ENCODE data around the gene STK25.
A peak's percentile ranks its signal among the peaks of the same experiment; 100 is the strongest.
"Not testable (repeated sequence)": the region's sequence is repeated elsewhere in the genome, so short reads cannot be mapped to it uniquely, and the experiment has no call there.

Gene STK25

DNA sequence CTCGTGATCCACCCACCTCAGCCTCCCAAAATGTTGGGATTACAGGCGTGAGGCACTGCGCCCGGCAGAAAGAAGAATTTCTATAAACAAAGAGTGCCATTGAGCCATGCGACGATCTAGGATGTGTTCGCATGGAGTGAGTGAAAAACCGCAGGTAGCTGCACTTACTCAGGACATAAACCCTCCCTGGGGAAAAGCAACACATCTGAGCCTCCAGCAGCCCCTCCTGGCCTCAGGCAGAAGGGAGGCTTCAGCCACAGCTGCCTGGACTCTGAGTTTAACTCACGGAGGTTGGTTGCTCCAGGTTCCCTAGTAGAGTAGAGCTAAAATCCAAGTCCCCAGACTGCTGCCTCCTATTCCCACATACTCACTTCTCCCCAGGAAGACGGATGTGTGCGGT lies 11.3 kb upstream of the STK25 start:
- Histone ChIP-seq H3K36me3 (ENCODE audit: control insufficient read depth, insufficient read depth, low read length, severe bottlenecking) (no peaks in the 10 kb centered on the region), H3K9me3 (ENCODE audit: control insufficient read depth, low read length) (no peaks in the 10 kb centered on the region)
- DNase-seq (ENCODE audit: low read depth), result no peak

DNA sequence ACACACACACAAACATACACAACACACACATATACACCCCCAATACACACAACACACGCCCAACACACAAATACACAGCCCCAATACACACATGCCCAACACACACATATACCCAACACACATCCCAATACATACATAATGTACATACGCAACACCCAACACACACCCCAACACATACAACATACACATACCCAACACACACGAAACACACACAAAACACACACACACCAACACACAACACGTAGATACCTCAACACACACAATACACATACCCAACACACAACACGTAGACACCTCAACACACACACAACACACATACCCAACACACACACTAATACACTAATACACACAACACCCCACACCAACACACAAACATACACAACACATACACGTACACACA lies 8.9 kb upstream of the STK25 start:
- peaks cover 4% of the 10 kb centered on the region for H3K4me1 ChIP-seq (ENCODE audit: control insufficient read depth, insufficient read depth, low read length)
- peaks cover 17% of the 10 kb centered on the region for H3K27me3 ChIP-seq (replicated peaks; ENCODE audit: control insufficient read depth, insufficient read depth, low read length)
- no peak overlapping the region for H3K4me3 ChIP-seq (ENCODE audit: low read length)
- no peaks in the 10 kb centered on the region for H3K9me3 ChIP-seq (ENCODE audit: control insufficient read depth, low read length)
- H3K9ac ChIP-seq (ENCODE audit: low read length), result no peak overlapping the region
- DNase-seq (ENCODE audit: low read depth), result no peak
- no peaks in the 10 kb centered on the region for H3K36me3 ChIP-seq (ENCODE audit: control insufficient read depth, insufficient read depth, low read length, severe bottlenecking)

More for the DNA sequence above, 11.3 kb upstream of the STK25 start:
- peaks cover 4% of the 10 kb centered on the region for H3K4me1 ChIP-seq (ENCODE audit: control insufficient read depth, insufficient read depth, low read length)
- H3K27me3 ChIP-seq (replicated peaks; ENCODE audit: control insufficient read depth, insufficient read depth, low read length), result peaks cover 17% of the 10 kb centered on the region
- H3K4me3 ChIP-seq (ENCODE audit: low read length), result no peak overlapping the region
- H3K9ac ChIP-seq (ENCODE audit: low read length), result no peak overlapping the region

DNA sequence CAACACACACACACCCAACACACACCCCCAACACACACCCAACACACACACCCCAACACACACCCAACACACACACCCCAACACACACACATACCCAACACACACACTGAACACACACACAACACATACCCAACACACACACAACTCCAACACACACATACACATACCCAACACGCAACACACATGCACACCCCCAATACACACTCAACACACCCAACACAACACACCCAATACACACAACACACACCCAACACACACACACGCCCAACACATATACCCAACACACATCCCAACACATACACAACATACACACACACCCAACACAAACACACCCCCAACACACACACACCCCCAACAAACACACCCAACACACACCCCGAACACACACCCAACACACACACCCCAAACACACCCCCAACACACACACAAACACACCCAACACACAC lies 8.2 kb upstream of the STK25 start:
- Histone ChIP-seq H3K4me3 (ENCODE audit: low read length) (no peak overlapping the region), H3K9me3 (ENCODE audit: control insufficient read depth, low read length) (no peaks in the 10 kb centered on the region), H3K4me1 (ENCODE audit: control insufficient read depth, insufficient read depth, low read length) (peaks cover 4% of the 10 kb centered on the region), H3K36me3 (ENCODE audit: control insufficient read depth, insufficient read depth, low read length, severe bottlenecking) (no peaks in the 10 kb centered on the region), H3K9ac (ENCODE audit: low read length) (no peak overlapping the region), H3K27me3 (replicated peaks; ENCODE audit: control insufficient read depth, insufficient read depth, low read length) (peaks cover 17% of the 10 kb centered on the region)
- DNase-seq (ENCODE audit: low read depth), result no peak

DNA sequence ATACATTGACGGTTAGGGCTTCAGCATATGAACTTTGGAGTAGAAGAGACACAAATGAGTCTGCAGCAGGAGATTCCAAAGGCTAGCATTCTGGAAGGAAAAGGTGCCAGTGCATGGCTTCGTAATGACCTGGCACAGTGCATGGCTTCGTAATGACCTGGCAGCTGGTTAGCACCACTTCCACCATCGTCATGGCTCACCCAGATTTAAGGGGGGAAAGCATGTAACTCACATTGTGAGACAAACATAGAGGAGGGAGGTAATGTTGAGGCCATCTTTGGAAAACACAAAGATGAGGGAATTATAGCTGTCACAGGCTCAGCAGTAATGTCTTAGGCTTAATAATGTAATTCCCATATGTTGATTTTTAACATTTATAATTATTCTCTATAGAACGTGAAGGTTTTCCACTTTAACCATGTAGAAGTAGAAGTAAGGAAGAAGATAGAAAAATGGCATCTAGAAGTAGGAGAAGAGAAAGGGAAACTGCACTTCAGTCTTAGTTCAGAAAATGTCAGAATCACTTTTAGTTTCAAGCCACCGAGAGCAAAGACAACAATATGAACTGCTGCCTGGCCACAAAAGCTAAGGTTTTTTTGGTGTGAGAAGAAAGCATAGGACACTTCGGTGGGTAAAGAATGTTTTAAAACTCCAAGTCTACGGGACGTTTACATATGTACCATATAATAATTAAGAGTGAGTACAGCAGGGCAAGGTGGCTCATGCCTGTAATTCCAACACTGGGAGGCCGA lies 6.8 kb upstream of the STK25 start:
- Histone ChIP-seq H3K36me3 (ENCODE audit: control insufficient read depth, insufficient read depth, low read length, severe bottlenecking) (no peaks in the 10 kb centered on the region), H3K9me3 (ENCODE audit: control insufficient read depth, low read length) (no peaks in the 10 kb centered on the region), H3K4me3 (ENCODE audit: low read length) (no peak overlapping the region), H3K4me1 (ENCODE audit: control insufficient read depth, insufficient read depth, low read length) (peaks cover 4% of the 10 kb centered on the region), H3K27me3 (replicated peaks; ENCODE audit: control insufficient read depth, insufficient read depth, low read length) (peaks cover 7% of the 10 kb centered on the region), H3K9ac (ENCODE audit: low read length) (no peak overlapping the region)
- no peak for DNase-seq (ENCODE audit: low read depth)

DNA sequence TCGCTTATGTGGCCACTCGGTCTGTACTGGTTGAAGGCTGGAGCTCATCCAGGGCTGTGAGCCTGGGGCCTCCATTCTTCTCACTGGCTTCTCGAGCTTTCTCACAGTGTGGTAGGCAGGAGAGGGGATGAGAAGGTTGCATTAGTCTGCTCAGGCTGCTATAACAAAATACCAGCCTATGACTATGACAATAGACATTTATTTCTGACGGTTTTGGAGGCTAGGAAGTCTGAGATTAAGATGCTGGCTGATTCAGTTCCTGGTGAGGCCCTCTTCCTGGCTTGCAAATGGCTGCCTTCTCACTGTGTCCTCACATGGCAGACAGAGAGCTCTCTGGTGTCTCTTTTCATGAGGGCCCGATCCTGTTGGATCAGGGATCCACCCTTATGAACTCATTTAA lies 6.2 kb upstream of the STK25 start:
- H3K4me1 ChIP-seq (ENCODE audit: control insufficient read depth, insufficient read depth, low read length), result peaks cover 5% of the 10 kb centered on the region
- H3K4me3 ChIP-seq (ENCODE audit: low read length), result no peak overlapping the region
- no peaks in the 10 kb centered on the region for H3K9me3 ChIP-seq (ENCODE audit: control insufficient read depth, low read length)
- peaks cover under 1% of the 10 kb centered on the region for H3K27me3 ChIP-seq (replicated peaks; ENCODE audit: control insufficient read depth, insufficient read depth, low read length)
- no peak for DNase-seq (ENCODE audit: low read depth)
- no peaks in the 10 kb centered on the region for H3K36me3 ChIP-seq (ENCODE audit: control insufficient read depth, insufficient read depth, low read length, severe bottlenecking)
- H3K9ac ChIP-seq (ENCODE audit: low read length), result no peak overlapping the region

DNA sequence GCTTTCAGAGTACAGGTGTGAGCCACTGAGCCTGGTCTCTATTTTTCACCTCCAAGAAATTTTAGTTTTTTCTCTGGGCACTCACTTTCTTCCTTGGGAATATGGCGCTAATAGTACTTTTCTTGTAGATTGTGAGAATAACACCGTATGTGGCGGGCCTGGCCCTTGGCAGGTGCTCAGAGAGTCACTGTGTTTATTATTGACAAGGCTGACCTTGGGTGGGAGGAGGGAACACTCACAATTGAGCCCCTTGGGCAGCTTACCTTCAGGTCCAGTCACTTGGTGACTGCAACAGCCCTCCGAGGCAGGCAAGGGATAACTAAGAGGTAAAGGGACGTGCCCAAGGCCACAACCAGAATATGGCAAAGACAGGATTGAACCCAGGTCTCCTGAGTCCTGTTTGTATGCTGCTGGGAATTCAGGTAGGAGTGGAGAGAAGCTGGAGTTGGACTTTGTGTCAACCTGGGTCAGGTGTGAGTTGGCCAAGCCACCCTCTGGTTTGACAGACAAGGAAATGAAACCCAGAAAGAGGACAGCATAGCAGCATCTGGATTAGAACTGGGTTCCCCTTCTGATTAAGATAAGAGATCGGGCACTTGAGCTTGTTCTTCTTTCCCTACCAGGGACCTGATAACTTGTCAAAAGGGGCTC lies 2.8 kb upstream of the STK25 start:
- Histone ChIP-seq H3K9ac (ENCODE audit: low read length) (no peak overlapping the region), H3K36me3 (ENCODE audit: control insufficient read depth, insufficient read depth, low read length, severe bottlenecking) (no peaks in the 10 kb centered on the region), H3K4me1 (ENCODE audit: control insufficient read depth, insufficient read depth, low read length) (peaks cover 24% of the 10 kb centered on the region), H3K27me3 (replicated peaks; ENCODE audit: control insufficient read depth, insufficient read depth, low read length) (no peaks in the 10 kb centered on the region), H3K4me3 (ENCODE audit: low read length) (no peak overlapping the region), H3K9me3 (ENCODE audit: control insufficient read depth, low read length) (no peaks in the 10 kb centered on the region)
- no peak for DNase-seq (ENCODE audit: low read depth)

DNA sequence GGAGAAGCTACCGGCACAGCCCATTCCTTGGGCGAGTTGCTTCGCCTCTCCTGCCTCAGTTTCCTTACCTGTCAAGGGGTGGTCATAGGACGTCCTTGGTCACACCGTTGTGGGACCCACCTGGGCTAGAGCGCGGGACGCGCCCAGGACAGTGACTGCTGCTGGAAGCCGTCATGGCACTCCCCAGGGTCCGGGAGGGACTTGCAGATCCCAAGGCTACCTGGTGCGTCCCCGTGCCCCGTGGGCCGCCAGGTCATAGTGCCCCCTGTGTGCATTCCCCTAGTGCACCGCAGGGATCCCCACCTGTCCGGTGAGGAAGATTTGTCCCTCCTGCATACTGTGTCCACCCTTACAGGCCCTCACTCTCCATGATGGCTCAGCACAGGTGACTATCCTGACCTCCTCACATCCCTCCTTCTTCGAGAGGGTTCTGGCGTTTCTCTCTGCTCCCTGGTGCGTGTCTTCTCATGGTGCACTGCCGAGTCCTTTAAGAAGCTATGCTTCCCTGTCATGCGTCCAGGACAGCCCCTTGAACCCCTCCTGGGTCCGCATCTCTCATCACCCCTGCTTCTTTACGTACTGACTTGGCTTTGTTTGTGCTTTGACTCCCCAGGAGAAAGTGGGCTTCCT lies 886 bp upstream of the STK25 start:
- no peak for DNase-seq (ENCODE audit: low read depth)
- Histone ChIP-seq H3K9ac (ENCODE audit: low read length) (peak overlapping the region; percentile 90), H3K9me3 (ENCODE audit: control insufficient read depth, low read length) (no peaks in the 10 kb centered on the region), H3K4me3 (ENCODE audit: low read length) (peak overlapping the region; percentile 82), H3K27me3 (replicated peaks; ENCODE audit: control insufficient read depth, insufficient read depth, low read length) (no peaks in the 10 kb centered on the region), H3K36me3 (ENCODE audit: control insufficient read depth, insufficient read depth, low read length, severe bottlenecking) (peaks cover under 1% of the 10 kb centered on the region), H3K4me1 (ENCODE audit: control insufficient read depth, insufficient read depth, low read length) (peaks cover 30% of the 10 kb centered on the region)

DNA sequence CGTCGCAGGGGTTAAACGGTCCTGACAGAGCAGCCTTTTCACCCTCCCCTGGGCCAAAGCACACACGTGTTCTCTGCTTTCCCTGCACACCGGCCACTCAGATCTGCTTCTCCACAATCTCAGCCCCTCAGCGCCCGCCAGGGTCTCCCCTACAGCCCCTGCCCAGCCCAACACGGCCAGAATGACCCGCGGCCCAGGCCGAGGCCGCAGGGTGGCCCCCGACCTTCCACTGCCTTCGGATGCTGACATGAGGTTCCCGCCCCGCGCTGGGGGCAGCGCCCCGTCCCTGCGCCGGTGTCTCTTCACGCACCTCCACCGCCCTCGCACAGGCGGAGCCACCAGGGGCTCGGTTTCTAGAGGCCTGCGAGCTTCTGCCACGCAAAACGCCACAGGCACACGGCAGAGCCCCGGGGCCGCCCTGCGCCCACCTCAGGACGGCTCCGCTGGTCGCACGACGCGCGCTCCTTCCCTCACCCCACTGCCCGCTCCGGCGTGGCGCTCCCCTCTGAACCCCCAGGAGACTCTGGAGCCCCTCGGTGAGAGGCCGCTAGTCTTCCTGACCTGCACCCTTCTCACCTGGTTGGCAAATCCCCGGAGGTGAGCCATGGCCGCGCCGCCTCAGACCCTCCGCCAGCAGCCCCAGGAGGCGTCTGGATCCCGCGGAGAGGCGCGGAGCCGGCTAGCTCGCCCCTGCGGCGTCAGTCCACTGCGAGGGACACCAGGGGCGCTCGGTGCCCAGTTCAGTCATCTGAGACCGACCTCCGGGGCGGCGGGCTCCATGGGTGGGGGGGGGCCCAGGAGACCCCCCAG lies 749 bp downstream of the STK25 start:
- H3K4me3 ChIP-seq (ENCODE audit: low read length), result peak overlapping the region; percentile 89
- peak overlapping the region; percentile 87 for H3K9ac ChIP-seq (ENCODE audit: low read length)
- H3K36me3 ChIP-seq (ENCODE audit: control insufficient read depth, insufficient read depth, low read length, severe bottlenecking), result peaks cover 5% of the 10 kb centered on the region
- DNase-seq (ENCODE audit: low read depth), result peak; percentile 77
- H3K4me1 ChIP-seq (ENCODE audit: control insufficient read depth, insufficient read depth, low read length), result peaks cover 30% of the 10 kb centered on the region
- no peaks in the 10 kb centered on the region for H3K9me3 ChIP-seq (ENCODE audit: control insufficient read depth, low read length)
- H3K27me3 ChIP-seq (replicated peaks; ENCODE audit: control insufficient read depth, insufficient read depth, low read length), result no peaks in the 10 kb centered on the region

DNA sequence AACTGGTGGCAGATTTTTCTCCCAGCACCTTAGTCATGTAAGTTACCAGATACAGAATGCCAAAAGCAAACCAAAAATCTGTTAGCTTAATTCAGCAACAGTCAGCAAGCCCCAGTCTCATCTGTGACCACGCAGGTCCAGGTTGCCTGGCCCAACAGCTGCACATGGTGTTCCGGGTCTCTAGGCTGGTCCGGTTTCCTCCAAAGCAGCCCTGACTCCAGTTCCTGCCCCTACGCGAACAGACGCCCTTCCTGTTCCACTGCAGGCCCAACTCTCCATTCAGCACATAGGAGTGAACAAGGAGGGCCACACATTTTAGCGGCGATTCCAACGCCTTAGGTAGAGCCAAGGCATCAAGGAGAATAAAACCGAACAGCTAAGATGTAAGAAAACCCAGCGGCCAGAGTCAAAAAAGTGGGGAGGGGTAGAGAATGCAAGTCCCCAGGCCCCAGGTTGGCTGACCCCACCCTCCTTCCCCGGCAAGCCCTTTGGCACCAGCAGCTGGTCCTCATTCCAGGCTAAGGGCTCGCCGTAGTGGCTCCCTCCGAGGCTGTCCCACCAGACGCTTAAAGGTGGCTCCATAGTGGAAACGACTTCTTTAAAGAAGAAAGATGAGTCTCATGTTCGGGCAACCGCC lies 1.5 kb downstream of the STK25 start:
- Histone ChIP-seq H3K9ac (ENCODE audit: low read length) (peak overlapping the region; percentile 87), H3K9me3 (ENCODE audit: control insufficient read depth, low read length) (no peaks in the 10 kb centered on the region), H3K4me3 (ENCODE audit: low read length) (peak overlapping the region; percentile 89), H3K36me3 (ENCODE audit: control insufficient read depth, insufficient read depth, low read length, severe bottlenecking) (peaks cover 5% of the 10 kb centered on the region), H3K4me1 (ENCODE audit: control insufficient read depth, insufficient read depth, low read length) (peaks cover 30% of the 10 kb centered on the region), H3K27me3 (replicated peaks; ENCODE audit: control insufficient read depth, insufficient read depth, low read length) (no peaks in the 10 kb centered on the region)
- DNase-seq (ENCODE audit: low read depth), result peak; percentile 42

DNA sequence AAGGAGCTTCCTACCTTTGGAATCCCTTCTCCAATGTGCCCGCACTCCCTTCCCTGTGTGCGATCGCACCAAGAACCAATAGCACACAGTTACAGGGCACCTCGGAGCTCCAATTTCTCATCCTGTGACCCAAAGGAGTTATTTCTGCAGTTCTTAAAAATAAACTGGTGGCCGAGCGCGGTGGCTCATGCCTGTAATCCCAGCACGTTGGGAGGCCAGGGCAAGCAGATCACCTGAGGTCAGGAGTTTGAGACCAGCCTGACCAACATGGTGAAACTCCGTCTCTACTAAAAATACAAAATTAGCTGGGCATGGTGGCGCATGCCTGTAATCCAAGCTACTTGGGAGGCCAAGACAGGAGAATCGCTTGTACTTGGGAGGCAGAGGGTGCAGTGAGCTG lies 2.1 kb downstream of the STK25 start:
- Histone ChIP-seq H3K4me3 (ENCODE audit: low read length) (peak overlapping the region; percentile 89), H3K4me1 (ENCODE audit: control insufficient read depth, insufficient read depth, low read length) (peaks cover 30% of the 10 kb centered on the region), H3K9ac (ENCODE audit: low read length) (peak overlapping the region; percentile 87)
- not testable (repeated sequence) for H3K36me3 ChIP-seq (ENCODE audit: control insufficient read depth, insufficient read depth, low read length, severe bottlenecking); DNase-seq (ENCODE audit: low read depth); H3K9me3 ChIP-seq (ENCODE audit: control insufficient read depth, low read length); H3K27me3 ChIP-seq (replicated peaks; ENCODE audit: control insufficient read depth, insufficient read depth, low read length)

Measured in adipocyte (in vitro differentiated cells).